Activated T-helper 1 cell treated with anti-CD3 and anti-CD28 coated beads, Interleukin-2, amount 50 U/mL, for 16 hours (primary cell): ENCODE measurements around the gene PRRT3.

ENCODE experiments used
- DNase-seq, 2 donors: peaks; one replicate each; pipeline ENCODE4 v3.0.0-alpha.2; 2020; ENCODE audit warnings: low read depth in 1 of 2, low spot score in 1 of 2

The PRRT3 gene

GRCh38 chr3:9951962-9952805 lies at the start of gene PRRT3:
Gene PRRT3, minus strand, starts transcription at chr3:9952408. Its CDS starts 2,293 bp downstream, at chr3:9950115.
- peak in 1 of 2 donors; percentile 42 for DNase-seq

- DNase-seq, result no peak
These were observed 48.5 kb upstream of the PRRT3 start for GRCh38 chr3:10000686-10001085.

DNA sequence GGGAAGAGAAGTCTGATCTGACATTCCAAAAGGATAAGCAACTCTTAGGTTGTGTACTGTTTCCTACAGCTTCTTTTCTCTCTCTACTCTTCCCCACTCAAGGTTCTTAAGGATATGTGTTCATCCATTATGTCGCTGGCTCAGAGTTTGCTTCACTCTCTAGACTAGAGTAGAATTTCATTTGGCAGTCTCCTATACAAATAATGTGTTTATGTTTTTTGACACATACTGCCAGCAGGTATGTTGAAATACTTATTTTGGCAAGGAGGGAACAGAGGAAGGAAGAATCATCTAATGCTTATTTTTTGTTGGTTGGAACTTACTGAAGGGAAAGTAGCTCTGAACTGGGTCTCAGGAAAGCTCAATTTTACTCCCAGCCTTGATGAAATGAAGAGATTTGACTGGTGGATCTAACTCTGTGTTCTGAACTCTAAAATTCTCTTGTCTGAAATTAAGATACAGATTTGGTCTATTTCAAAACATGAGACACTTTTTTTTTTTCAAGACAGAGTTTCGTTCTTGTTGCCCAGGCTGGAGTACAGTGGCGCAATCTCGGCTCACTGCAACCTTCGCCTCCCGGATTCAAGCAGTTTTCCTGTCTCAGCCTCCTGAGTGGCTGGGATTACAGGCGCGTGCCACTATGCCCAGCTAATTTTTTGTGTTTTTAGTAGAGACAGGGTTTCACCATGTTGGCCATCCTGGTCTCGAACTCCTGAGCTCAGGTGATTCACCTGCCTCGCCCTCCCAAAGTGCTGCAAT lies 42.1 kb upstream of the PRRT3 start:
- DNase-seq, result no peak

GRCh38 chr3:9986230-9986725 lies 34.1 kb upstream of the PRRT3 start:
- no peak for DNase-seq

DNA sequence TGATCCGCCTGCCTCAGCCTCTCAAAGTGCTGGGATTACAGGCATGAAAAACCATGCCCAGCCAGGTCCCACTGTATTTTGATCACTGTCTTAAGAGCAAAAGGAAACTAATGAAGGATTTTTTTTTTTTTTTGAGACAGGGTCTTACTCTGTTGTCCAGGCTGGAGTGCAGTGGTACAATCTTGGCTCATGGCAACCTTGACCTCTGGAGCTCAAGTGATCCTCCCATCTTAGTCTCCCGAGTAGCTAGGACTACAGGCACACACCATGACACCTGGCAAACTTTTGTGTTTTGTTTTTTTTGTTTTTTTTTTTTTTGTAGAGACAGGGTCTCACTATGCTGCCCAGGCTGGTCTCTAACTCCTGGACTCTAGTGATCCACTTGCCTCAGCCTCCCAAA lies 28.0 kb upstream of the PRRT3 start:
- no peak for DNase-seq

DNA sequence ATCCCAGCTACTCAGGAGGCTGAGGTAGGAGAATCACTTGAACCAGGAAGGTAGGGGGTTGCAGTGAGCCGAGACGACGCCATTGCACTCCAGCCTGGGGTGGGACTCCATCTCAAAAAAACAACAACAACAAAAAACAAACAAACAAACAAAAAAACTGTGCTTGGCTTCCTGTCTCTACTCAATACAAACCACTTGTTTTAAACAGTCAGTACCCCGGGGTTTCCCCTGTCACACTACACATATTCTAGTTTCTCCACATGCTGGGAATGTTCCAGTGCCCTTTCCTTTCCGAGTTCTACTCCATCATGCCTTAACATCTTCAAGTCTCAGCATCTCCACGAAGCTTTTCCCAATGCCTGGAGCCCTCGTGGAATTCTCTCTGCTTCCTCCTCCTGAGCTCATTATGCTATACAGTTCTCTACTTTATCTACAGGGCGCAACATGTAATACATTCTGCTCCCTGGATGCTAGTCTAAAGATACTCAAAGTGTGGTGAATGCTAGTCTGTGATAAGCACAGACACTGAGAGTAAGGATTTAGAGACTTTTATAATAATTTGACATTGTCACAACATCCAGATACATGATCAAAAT lies 26.6 kb upstream of the PRRT3 start:
- DNase-seq, result no peak

- DNase-seq, result no peak
These were observed 24.8 kb upstream of the PRRT3 start for GRCh38 chr3:9976721-9977709.

- DNase-seq, result no peak
These were observed 17.9 kb upstream of the PRRT3 start for GRCh38 chr3:9970020-9970652.

GRCh38 chr3:9969632-9970019 lies 17.4 kb upstream of the PRRT3 start:
- no peak for DNase-seq

GRCh38 chr3:9966841-9967240 lies 14.6 kb upstream of the PRRT3 start:
- DNase-seq, result no peak

- no peak for DNase-seq
These were observed 13.1 kb upstream of the PRRT3 start for GRCh38 chr3:9965200-9965875.

- DNase-seq, result no peak
These were observed 5.0 kb upstream of the PRRT3 start for GRCh38 chr3:9957214-9957613.

GRCh38 chr3:9955611-9956352 lies 3.6 kb upstream of the PRRT3 start:
- DNase-seq, result no peak

DNA sequence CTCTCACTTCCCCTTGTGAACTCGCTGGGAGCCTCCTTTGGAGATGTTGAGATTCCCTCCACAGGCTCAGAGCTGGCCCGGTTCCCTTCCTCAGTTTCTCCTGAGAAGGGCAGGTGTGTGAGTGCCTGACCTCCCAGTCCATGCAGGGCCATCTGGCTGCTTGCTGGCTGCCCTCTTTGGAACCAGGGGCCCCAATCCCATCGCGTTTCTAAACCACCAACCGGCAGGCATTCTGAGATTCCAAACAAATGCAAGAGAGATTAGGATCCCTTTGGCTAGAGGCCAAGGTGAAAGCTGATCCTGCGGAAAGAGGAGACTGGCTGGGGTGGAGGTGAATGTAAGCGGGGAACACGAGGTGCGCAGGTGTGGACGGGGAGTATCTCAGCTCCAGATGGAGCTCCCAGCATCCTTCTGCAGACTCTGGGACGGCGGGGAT lies 2.9 kb upstream of the PRRT3 start:
- DNase-seq, result no peak

- DNase-seq, result no peak
These were observed 628 bp downstream of the PRRT3 start for GRCh38 chr3:9951598-9951961.

GRCh38 chr3:9951126-9951525 lies 1.1 kb downstream of the PRRT3 start:
- no peak for DNase-seq

DNA sequence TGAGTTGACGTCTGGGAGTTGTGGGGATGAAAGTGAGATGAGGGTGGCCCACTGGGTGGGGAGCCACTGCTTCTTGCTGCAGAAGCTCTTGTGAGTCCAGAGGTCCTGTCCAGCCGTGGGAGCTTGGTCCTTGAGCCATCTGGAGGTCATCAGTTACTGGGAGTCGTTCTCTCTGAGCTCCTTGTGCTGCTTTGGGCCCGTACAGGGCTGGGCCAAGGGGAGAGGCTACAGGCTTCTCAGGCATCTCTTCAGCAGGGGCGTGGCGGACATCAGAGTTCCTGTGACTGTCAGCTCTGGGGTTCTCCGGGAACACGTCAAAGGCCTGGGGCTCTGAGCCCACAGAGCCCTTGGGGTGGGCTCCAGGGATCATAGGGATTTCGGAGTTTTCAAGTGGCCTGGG lies 2.6 kb downstream of the PRRT3 start:
- DNase-seq, result no peak

DNA sequence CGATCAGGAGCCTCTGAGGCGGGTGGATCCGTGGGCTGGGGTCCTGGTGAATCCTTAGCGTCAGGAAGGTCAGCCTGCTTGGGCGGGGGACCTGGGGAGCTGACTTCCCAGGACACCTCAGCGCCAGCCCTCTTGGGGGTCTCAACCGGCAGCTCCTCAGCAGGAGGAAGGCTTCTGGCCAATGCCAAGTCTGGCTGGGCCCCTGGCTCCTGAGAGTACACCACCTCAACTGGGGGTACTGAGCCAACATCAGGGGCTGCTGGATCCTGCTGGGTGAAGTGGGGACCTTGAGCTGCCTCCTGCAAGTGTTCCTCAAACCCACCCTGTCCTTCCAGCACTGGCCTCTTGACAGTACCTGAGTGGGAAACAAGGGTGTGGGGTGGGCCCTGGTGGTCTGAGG lies 3.1 kb downstream of the PRRT3 start:
- DNase-seq, result no peak

- no peak for DNase-seq
These were observed 3.6 kb downstream of the PRRT3 start for GRCh38 chr3:9948586-9948985.
